CD4-positive, alpha-beta T cell treated with Interleukin-17A for 1 hour (primary cell): ENCODE data around the gene WDR19.
"Not testable (repeated sequence)": the region's sequence is repeated elsewhere in the genome, so short reads cannot be mapped to it uniquely, and the experiment has no call there.

Source experiments
- DNase-seq: peaks from one replicate; pipeline ENCODE4 v3.0.0-alpha.2; 2020

WDR19 gene

DNA sequence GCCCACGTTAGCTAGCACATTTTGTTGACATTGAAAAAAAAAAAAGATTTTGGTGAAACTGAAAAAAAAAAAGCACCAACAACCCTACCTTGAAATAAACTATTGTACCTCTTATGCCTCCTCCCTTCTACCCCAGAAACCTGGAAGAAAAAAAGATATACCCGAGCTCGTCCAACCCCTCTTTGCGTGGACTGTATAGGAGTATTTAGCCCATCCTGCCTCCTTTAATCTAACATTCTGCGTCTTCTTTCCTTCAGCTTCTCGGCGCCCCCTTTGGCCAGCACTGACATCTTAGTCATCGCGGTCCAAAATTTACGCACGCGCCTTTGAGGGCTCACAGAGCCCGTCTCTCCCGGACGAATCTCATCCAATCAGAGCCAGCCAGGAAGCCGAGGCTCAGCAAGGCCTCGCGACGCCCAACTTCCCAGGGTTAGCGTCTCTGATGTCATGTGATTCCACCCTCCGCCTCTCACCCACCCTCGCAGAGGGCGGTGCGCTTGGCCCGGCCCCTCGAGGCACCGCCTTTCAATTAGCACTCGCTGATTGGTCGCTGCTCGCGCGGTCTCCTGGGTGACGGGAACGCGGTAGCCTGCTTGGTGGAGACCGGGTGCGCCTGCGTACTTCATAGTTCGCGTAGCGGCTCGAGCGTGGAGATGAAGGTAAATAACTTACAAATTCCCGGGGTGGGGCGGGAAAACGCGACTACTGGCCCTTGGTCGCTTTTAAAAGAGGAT is at the start of gene WDR19:
Gene WDR19, plus strand, starts transcription at position 625 of the 734 bp plus-strand sequence. Its CDS starts 29 bp downstream, at position 654.
- DNase-seq: peak; percentile 99

DNA sequence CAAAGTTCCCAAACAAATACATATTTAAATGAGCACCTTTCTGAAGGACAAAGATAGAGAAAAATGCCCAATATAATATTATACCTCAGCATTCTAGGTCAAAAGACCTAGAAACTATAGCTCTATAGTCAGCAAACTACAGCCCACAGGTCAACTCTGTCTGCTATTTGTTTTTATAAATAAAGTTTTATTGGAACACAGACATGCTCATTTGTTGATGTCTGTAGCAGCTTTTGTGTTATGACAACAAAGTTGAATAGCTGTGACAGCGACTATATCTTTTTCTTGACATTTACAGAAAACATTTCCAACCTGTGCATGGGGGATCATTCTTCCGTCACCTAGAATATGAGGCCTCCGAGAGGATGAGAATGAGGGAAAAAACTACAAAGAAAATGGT is 48.7 kb upstream of the WDR19 start:
- no peak for DNase-seq

DNA sequence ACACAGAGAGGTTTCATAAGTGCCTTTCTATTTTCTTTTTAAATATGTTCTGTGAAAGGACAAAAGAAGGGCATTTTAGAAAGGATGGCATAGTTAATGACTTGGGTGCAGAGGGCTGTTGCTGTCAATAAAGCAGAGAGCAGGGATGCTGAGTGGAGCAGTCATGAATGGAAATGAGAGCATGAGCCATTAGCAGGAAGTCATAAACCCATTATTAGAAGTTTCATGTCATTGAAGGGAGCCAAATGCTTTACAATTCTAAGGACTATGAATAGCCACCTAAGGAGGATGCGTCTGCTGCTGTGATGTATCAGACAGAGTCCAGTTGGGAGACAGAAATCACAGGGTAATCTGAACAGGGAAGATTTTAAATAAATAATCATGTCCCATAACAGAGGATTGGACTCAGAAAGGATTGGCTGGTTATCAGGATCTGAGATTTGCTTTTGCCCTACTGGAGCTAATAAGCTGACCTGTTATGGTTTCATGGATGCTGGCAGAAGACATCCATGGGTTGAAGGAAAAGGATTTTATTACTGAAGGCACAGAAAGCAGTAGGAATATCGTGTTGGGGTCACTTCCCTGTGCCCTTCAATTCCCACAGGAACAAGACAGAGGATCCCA is 47.5 kb upstream of the WDR19 start:
- DNase-seq: no peak

DNA sequence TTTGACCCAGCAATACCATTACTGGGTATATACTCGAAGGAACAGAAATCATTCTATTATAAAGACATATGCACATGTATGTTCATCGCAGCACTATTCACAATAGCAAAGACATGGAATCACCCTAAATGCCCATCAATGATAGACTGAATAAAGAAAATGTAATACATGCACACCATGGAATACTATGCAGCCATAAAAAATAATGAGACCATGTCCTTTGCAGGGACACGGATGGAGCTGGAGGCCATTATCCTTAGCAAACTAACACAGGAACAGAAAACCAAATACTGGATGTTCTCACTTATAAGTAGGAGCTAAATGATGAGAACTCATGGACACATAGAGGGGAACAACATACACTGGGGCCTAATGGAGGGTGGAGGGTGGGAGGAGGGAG is 44.1 kb upstream of the WDR19 start:
- DNase-seq: not testable (repeated sequence)

DNA sequence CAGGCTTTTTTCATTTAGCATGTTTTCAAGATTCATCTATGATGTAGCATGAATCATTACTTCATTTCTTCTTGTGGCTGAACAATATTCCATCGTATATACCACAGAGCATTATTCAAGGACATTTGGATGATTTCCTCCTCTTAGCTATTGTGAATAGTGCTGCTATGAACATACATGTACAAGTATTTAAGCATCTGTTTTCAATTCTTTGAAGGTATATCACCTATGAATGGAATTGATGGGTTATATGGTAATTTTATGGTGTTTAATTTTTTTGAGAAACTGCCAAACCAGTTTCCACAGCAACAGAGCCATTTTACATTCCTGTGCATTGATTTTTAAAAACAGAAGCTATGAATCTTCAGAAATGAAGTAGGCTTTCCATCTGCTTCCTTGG is 36.1 kb upstream of the WDR19 start:
- no peak for DNase-seq

DNA sequence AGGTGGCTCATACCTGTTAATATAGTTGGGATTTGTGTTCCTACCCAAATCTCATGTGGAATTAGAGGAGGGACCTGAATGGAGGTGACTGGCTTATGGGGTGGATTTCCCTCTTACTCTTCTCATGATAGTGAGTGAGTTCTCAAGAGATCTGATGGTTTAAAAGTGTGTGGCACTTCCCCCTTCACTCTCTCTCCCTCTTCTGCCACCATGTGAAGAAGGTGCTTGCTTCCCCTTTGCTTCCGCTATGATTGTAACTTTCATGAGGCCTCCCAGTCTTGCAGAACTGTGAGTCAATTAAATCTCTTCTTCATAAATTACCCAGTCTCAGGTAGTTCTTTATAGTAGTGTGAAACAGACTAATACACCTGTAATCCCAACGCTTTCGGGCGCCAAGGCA is 28.3 kb upstream of the WDR19 start:
- DNase-seq: no peak

DNA sequence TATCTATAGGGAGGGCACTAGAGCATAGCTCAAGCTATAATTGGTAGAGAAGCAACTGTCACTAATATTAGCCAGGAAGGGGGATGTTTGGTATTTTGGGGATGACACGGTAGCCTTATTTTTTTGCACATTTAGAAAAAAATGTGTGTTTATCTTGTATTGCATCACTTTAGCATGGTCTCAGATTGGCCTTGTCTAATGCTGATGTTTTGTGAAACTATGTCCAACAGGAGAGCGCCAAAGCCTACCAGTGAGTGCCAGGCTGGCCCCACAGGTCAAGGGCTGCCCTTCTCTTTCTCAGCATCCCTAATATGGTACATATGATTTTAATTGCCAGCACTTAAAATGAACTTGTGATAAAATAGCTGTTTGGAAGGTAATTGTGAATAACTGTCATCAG is 24.8 kb upstream of the WDR19 start:
- no peak for DNase-seq

DNA sequence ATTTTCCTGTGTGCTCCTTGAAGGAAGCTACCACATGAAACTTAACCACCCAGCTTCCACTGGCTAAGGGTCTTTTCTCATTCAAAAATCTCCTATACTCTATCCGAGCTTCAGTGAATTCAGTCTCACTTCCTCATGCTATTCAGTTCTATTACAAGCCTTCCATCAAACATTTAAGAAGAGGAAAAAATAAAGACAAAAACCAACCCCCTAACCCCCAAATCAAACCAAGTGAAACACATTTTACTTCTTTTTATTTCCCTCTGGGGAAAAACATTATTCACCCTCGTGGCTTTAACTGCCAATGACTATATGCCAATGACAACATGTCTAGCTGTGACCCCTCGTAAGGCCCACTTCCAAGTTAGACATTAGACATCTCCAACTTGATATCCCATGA is 16.2 kb upstream of the WDR19 start:
- no peak for DNase-seq

DNA sequence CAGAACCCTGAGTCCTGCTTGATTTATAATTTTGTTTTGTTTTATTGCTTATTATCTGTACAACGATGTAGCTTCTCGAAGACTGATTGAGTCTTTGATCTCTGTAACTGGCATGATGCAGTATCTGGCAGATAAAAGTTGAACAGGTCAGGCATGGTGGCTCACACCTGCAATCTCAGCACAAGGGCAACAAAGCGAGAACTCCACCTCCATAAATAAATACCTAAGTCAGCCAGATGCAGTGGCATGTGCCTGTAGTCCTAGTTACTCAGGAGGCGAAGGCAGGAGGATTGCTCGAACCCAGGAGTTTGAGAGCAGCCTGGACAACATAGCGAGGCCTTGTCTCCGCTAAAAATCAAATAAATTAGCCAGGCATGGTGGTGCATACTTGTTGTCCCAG is 15.7 kb upstream of the WDR19 start:
- DNase-seq: no peak

DNA sequence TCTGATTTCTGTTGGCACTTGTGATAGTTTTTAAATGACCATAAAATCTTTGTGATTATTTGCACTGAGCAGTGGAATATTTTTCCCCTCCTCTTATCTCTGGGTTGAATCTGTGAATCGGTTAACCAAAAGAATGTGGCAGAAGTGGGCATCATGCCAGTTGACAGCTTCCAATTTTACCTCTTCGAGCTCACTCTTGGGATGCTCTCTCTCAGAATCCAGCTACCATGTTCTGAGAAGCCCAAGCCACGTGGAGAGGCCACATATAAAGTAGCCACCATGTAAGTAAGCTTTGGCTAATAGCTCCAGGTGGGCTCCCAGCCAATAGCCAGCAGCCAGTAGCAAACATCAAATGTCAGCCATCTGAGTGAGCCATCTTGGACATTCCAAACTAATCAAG is 12.9 kb upstream of the WDR19 start:
- no peak for DNase-seq

DNA sequence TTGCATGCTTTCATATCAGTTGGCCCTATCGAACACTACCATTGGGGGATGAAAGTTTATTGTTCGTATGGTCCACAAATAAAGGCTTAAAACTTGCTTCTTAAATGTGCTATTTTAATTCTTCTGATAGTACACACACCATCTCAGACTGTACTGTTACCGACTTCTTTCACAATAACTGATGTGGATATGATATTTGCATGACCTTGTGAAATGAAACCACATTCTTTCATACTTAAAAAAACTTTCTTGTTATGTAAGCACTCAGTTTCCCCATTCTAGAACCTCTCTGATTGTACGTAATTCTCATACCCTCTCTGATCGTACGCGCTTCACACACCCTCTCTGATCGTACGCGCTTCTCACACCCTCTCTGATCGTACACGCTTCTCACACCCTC is 12.0 kb upstream of the WDR19 start:
- no peak for DNase-seq

DNA sequence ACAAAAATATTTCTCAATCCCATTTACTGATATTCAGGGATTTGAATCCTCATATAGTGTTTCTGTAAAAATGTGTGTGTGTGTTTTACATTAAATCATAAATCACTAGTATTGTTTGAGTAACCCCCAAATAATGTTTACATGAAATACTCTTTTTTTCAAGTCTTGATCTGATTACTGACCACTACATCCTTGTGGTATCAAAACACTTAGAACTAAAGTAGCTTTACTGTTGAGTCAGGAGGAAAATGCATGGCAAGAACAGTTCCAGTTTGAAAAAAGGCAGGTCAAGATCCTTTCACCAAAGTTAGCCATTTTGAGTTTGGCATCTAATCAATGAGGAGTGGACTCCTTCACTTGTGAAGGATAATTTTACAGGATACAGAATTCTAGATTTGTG is 3.6 kb upstream of the WDR19 start:
- DNase-seq: no peak

DNA sequence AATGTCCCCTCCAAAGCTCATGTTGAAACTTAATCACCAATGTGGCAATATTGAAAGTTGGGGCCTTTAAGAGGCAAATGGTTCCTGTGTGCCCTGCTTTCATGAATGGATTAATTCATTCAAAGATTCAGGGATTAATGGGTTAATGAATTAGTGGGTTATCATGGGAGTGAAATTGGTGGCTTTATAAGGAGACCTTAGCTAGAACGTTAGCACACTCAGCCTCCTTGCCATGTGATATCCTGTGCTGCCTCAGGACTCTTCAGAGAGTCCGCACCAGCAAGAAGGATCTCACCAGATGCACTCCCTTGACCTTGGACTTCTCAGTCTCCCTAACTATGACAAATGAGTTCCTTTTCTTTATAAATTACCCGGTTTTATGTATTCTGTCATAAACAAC is 2.6 kb upstream of the WDR19 start:
- no peak for DNase-seq

DNA sequence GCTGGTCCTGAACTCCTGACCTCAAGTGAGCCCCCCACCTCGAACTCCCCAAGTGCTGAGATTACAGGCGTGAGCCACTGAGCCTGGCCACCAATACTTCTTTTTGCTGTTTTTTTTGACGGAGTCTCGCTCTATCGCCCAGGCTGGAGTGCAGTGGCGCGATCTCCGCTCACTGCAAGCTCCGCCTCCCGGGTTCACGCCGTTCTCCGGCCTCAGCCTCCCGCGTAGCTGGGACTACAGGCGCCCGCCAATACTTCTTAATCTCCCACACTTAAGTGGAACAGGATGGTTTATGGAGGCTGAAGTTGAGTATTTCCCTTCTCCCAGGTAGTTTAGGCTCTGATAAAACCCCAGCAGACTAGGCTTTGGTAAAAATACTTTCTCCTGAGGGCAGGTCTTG is 1.7 kb upstream of the WDR19 start:
- not testable (repeated sequence) for DNase-seq

DNA sequence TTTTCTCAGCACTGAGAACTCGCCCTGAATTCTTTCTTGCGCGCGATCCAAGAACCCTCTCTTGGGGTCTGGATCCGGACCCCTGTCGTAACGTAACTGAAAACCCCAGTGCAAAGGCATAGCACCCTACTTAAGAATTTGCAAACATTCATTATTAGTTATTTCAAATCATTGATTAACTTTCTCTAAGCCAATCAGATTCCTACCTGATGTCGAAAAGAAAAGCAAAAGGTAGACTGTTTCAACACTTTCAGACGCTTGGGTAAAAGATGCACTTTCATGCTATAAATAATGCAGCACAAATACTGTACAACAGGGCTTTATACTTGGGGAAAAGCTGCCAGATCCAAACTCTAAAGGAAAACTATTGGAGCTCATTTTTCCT is 817 bp upstream of the WDR19 start:
- DNase-seq: no peak

DNA sequence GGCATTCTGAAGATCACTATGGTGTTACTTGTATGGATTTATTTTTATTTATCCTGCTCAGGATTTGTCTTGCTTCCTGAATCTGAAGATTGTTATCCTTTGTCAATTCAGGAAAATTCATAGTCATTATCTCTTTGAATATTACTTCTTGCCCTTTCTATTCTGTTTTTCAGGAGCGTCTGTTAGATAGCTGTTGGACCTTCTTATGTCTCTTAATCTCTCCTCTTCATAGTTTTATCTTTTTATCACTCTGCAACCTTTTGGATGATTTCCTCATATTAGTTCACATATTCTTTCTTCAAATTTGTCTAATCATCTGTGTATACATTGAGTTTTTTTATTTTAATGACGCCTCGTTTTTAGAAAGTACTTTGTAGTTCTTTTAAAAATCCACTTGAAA is 19.6 kb downstream of the WDR19 start:
- DNase-seq: no peak

DNA sequence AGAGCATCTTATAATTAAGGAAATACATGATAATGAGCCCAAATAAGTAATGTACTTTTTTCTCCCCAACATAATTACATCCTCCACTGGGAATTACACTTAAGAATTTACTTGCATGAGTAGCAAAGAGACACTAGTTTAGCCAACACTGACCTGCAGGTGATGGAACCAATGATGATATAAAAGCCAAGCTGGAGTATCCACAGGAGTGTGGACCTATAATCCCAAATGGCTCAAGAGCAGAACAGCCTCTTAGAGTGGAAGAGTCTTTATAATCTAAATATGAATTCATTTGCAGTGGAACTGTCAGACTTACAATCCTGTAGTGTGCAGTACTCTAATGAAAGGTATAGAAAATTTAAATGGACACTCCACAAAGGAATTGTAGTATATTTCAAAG is 22.2 kb downstream of the WDR19 start:
- DNase-seq: no peak

DNA sequence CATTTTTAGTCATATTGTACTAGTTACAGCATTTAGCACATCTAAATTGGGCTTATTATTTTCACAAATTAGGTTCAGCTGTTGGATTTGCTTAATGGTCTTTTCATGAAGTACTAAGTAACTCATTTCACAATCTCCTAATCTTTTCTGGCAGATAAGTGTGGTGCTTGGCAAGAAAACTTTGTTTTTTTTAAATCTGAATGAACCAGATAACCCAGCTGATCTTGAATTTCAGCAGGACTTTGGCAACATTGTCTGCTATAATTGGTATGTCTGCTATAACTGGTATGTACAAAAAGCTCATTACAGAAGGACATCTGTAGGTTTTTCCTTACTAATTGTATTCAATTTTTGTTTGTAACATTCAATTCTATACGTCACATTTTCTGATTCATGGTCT is 22.7 kb downstream of the WDR19 start:
- DNase-seq: no peak

DNA sequence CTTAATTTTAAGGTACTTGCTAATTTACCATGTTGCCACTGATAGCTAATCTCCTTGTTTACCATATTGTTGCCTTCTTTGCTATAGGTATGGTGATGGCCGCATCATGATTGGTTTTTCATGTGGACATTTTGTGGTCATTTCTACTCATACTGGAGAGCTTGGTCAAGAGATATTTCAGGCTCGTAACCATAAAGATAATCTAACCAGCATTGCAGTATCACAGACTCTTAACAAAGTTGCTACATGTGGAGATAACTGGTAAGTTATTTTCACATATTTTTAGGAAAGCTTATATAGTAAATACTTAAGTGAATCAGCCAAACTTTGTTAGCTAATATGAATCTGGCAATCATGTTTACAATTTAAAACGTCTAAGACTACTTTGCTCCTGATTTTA is 23.1 kb downstream of the WDR19 start:
- DNase-seq: no peak

DNA sequence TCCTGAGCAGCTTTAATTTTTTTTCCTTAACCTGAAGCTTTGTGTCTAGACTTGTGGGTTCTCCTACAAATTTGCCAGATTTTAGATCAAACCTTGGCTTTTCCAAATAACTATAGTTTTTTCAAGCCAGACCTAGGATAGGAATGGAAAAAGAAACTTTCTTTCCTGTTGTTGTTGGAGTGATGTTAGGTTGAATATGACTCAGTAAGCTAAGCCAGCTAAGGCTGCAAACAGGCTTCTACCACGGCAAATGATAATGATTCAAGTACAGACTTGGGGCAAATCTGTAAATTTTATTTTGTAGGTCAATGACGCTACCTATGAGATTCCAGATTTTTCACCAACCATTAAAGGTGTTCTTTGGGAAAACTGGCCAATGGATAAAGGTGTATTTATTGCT is 45.6 kb downstream of the WDR19 start:
- no peak for DNase-seq

DNA sequence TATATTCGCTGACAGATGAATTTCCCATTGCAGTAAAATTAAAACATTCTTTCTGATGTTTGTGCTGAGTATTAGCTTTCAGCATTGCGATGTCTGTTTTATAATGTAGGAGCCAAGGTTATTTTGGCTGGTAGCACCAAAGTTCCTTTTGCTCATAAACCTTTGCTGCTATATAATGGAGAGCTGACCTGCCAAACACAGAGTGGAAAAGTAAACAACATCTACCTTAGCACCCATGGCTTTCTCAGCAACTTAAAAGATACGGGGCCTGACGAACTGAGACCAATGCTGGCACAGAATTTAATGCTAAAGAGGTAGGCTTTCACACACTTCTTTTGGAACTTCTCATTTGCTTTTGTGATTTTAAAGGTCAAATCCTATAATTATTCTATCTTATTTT is 46.0 kb downstream of the WDR19 start:
- DNase-seq: no peak

DNA sequence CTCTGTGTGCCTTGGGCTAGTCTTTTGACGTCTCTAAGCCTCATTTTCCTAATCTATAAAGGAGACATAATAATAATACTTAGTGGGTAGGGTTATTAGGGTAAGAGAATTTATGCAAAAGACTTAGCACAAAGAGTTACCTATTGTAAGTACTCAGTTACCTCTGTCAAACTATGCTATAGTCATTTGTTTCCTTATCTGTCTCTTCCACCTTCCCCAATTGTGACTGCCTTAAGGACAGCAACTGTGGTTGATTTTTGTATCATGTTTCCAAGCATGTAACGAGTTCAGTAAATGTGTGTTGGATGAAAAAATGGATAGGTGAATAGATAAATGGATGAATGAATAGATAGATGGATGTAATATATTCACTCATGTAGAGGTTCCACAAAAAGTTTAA is 48.1 kb downstream of the WDR19 start:
- DNase-seq: no peak

DNA sequence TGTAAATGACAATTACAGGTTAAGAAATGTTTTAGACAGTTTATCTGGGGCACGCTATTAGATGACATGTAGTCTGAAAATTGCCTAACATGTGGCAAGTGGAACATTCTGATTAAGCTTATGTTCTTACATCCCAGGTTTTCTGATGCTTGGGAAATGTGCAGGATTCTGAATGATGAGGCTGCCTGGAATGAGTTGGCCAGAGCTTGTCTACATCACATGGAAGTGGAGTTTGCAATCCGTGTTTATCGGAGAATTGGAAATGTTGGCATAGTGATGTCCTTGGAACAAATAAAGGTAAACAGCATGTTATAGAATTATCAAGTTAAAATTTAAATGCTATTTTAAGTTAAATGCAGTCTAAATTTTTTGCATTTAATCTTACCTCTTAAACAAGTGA is 49.3 kb downstream of the WDR19 start:
- no peak for DNase-seq

DNA sequence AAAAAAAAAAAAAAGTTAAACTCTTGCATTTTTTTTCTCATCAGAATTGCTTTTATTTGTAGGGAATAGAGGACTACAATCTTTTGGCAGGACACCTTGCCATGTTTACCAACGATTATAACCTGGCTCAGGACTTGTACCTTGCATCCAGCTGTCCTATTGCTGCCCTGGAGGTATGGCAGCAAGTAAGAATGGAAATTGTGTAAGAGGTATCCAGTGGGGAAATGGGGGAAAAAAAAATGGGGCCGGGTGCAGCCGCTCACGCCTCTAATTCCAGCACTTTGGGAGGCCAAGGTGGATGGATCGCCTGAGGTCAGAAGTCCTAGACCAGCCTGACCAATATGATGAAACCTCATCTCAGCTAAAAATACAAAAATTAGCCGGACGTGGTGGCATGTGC is 49.8 kb downstream of the WDR19 start:
- no peak for DNase-seq

DNA sequence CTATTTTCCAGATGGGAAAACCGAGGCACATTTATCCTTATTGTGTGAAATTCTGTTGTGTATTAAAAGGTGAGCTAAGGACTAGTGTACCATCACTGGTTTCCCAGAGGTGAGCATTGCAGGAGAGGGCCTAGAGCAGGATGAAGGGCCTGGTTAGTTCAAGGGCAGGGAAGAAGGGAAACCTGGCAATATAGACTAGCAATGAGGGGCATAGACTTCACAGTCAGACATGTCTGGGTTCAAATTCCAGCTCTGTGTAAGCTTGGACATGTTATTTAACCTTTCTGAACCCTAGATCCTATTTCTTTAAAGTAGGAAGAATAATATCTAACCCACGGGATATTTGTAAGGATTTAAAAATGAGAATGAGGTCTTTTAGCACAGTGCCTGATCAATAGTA is 50.8 kb downstream of the WDR19 start:
- DNase-seq: no peak
